Prostate gland (tissue), 2 donors: ENCODE data around the gene MED29.
A peak's percentile ranks its signal among the peaks of the same experiment; 100 is the strongest.

Experiments used
- CTCF ChIP-seq, 4 experiments: fragments of 200-600 bp in 2 of 4; fragments of 450-650 bp in 2 of 4; sonication (generic) in 2 of 4; IDR thresholded peaks; 1 replicate in 3 of 4; 2 replicates in 1 of 4; pipeline ENCODE4 v1.5.1; 2016 to 2019; ENCODE audit warnings: antibody characterized with exemption in 4 of 4, mild to moderate bottlenecking in 2 of 4, moderate library complexity in 2 of 4
- POLR2A ChIP-seq: fragments of 450-650 bp; IDR thresholded peaks from one replicate; pipeline ENCODE4 v1.6.1; 2016; ENCODE audit warnings: antibody characterized with exemption, mild to moderate bottlenecking
- POLR2AphosphoS5 ChIP-seq: sonication (generic); formaldehyde crosslinking; IDR thresholded peaks from one replicate; pipeline ENCODE4 v1.6.1; 2017; ENCODE audit warnings: antibody characterized with exemption

- peak; percentile 88 for TF ChIP-seq POLR2A
- peak; percentile 96 for TF ChIP-seq POLR2AphosphoS5
- peak; percentile 61 to 91 (median 86) for TF ChIP-seq CTCF (IDR thresholded peaks at IDR 0.05)
Measured at GRCh38 chr19:39341719-39342604, 49.2 kb upstream of the MED29 start, which contains the start of gene SAMD4B.
